HepG2 (cell line): Measurements from ENCODE around the gene PPP1R12C. TPM values are rescaled to one million over a fixed set of nuclear protein-coding genes. Genes with fewer than 3 reads are reported as not detected.

Source experiments
- ELF3 ChIP-seq: IDR thresholded peaks from 2 replicates; pipeline ENCODE4 v1.6.1; 2016; ENCODE audit warnings: missing genetic modification reagents, missing compliant biosample characterization
- FOXK1 ChIP-seq: sonication (generic); formaldehyde crosslinking; IDR thresholded peaks from 2 replicates; pipeline ENCODE4 v1.4.0; 2020; ENCODE audit warnings: low read depth, missing genetic modification reagents, borderline replicate concordance
- GTF2F1 ChIP-seq: fragments of 150-350 bp; IDR thresholded peaks from 2 replicates; pipeline ENCODE4 v1.6.1; 2014; ENCODE audit warnings: low read length
- GTF3A ChIP-seq: sonication (generic); formaldehyde crosslinking; conservative IDR thresholded peaks from 2 replicates; pipeline ENCODE4 v1.4.0; 2020; ENCODE audit warnings: mild to moderate bottlenecking, missing genetic modification reagents
- ISL2 ChIP-seq: sonication (generic); formaldehyde crosslinking; IDR thresholded peaks from 2 replicates; pipeline ENCODE4 v1.5.0; 2020; ENCODE audit warnings: missing genetic modification reagents
- KDM1A ChIP-seq: IDR thresholded peaks from 2 replicates; pipeline ENCODE4 v1.6.1; 2016; ENCODE audit warnings: missing compliant biosample characterization
- KDM5B ChIP-seq: sonication (generic); formaldehyde crosslinking; IDR thresholded peaks from 2 replicates; pipeline ENCODE4 v1.4.0; 2020; ENCODE audit warnings: missing genetic modification reagents, mild to moderate bottlenecking, borderline replicate concordance
- MTA1 ChIP-seq: sonication (generic); formaldehyde crosslinking; IDR thresholded peaks from 2 replicates; pipeline ENCODE4 v1.4.0; 2020; ENCODE audit warnings: missing genetic modification reagents, mild to moderate bottlenecking, borderline replicate concordance
- PHF21A ChIP-seq: sonication (generic); formaldehyde crosslinking; IDR thresholded peaks from 2 replicates; pipeline ENCODE4 v1.5.0; 2020; ENCODE audit warnings: mild to moderate bottlenecking, missing genetic modification reagents
- POGZ ChIP-seq: sonication (generic); formaldehyde crosslinking; IDR thresholded peaks from 2 replicates; pipeline ENCODE4 v1.4.0; 2020; ENCODE audit warnings: mild to moderate bottlenecking, missing genetic modification reagents
- SIN3A ChIP-seq: IDR thresholded peaks from 2 replicates; pipeline ENCODE4 v1.6.1; 2011; ENCODE audit warnings: low read depth, mild to moderate bottlenecking, control low read depth, low read length, borderline replicate concordance
- SRSF4 ChIP-seq: fragments of 200-400 bp; formaldehyde crosslinking; IDR thresholded peaks from one replicate; pipeline ENCODE4 v1.6.1; 2018; ENCODE audit warnings: mild to moderate bottlenecking, low read depth, low read length, moderate library complexity; ENCODE audit not compliant: poor library complexity, severe bottlenecking
- STAG1 ChIP-seq: sonication (generic); formaldehyde crosslinking; IDR thresholded peaks from 2 replicates; pipeline ENCODE4 v1.4.0; 2020; ENCODE audit warnings: missing genetic modification reagents
- TBL1XR1 ChIP-seq: fragments of 150-350 bp; IDR thresholded peaks from 2 replicates; pipeline ENCODE4 v1.6.1; 2014; ENCODE audit warnings: borderline replicate concordance, low read length; ENCODE audit not compliant: partially characterized antibody
- TMF1 ChIP-seq: sonication (generic); formaldehyde crosslinking; IDR thresholded peaks from 2 replicates; pipeline ENCODE4 v1.8.1; 2022; ENCODE audit warnings: low read depth, missing genetic modification reagents
- ZFP90 ChIP-seq: sonication (generic); formaldehyde crosslinking; IDR thresholded peaks from 2 replicates; pipeline ENCODE4 v1.8.0; 2022; ENCODE audit warnings: missing genetic modification reagents, mild to moderate bottlenecking, inconsistent platforms, borderline replicate concordance
- ZNF207 ChIP-seq: fragments of 450-650 bp; IDR thresholded peaks from 2 replicates; pipeline ENCODE4 v1.6.1; 2016; ENCODE audit warnings: antibody characterized with exemption, borderline replicate concordance
- ZNF331 ChIP-seq: sonication (generic); formaldehyde crosslinking; IDR thresholded peaks from 2 replicates; pipeline ENCODE4 v1.4.0; 2020; ENCODE audit warnings: missing genetic modification reagents
- ZNF614 ChIP-seq: IDR thresholded peaks from 2 replicates; pipeline ENCODE4 v1.6.1; 2018; ENCODE audit warnings: missing biosample characterization, missing genetic modification reagents, inconsistent platforms, borderline replicate concordance
- polyA plus RNA-seq, 8 experiments: library from polyadenylated mRNA; depleted of rRNA in 3 of 8; stranded (reverse) in 7 of 8; unstranded in 1 of 8; fragments of >200 nt; fragmentation: Illumina TruSeq in 4 of 8; extraction: Trizol in 4 of 8; gene quantifications; 2 replicates each; pipeline versions ENCODE4 v1.2.1 to v1.2.3, GENCODE V29; 2011 to 2016; ENCODE audit warnings: low read depth in 4 of 8, missing spikeins in 1 of 8, mixed read lengths in 1 of 8; ENCODE audit not compliant: insufficient read depth in 1 of 8
- total RNA-seq, 5 experiments: library from RNA; depleted of rRNA; stranded (reverse); fragments of >200 nt; fragmentation: Illumina TruSeq; extraction: Trizol; gene quantifications; 2 replicates each; pipeline ENCODE4 v1.2.3, GENCODE V29; 2016; ENCODE audit warnings: low read depth in 1 of 5
- TF ChIP-seq, protein P1 (sequence below): sonication (generic); formaldehyde crosslinking; IDR thresholded peaks from 2 replicates; pipeline ENCODE4 v1.9.0; 2021; ENCODE audit warnings: missing genetic modification reagents, borderline replicate concordance
- TF ChIP-seq, protein P2 (sequence below): sonication (generic); formaldehyde crosslinking; IDR thresholded peaks from 2 replicates; pipeline ENCODE4 v1.8.1; 2023; ENCODE audit warnings: mild to moderate bottlenecking, missing genetic modification reagents
- TF ChIP-seq, protein P3 (sequence below): sonication (generic); formaldehyde crosslinking; IDR thresholded peaks from 2 replicates; pipeline ENCODE4 v1.5.0; 2020; ENCODE audit warnings: mild to moderate bottlenecking, missing genetic modification reagents
- TF ChIP-seq, protein P4 (sequence below): sonication (generic); formaldehyde crosslinking; IDR thresholded peaks from 2 replicates; pipeline ENCODE4 v1.4.0; 2020; ENCODE audit warnings: missing genetic modification reagents, borderline replicate concordance

Gene PPP1R12C
- total and polyA plus RNA-seq, 2 of the 13 experiments (the other 11 are each of a cell fraction or from before 2014, with no cell fraction given), result 29.7 to 30.3 TPM

DNA sequence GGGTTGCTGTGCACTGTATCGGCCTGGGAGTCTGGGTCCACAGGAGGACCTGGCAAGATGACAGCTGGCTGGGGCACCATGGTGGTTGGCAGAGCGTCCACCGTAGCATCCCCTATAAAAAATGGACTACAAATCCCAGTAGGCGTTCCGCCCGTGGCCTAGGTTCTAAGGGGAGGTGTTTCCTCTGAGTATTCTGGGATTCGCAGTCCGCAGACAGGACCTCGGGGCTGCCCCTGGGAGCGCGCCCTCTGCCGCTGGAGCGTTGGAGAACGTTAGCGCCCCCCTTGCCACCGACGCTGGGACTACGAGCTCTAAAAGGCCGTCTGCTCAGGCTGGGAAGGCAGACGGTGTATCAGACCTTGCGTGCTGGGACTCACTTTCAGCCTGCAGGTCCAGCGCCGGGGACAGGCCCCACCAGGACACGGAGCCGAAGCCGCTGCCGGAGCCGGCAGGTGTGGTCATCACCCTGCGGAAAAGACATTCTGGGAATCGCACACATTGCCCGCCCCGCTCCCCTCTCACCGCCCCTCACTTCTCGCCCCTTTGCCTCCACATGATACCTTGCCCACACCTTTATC lies 48.6 kb upstream of the PPP1R12C start (continued):
- peak; percentile 71; the same call in 1 of the 2 replicates for TF ChIP-seq ZNF614 (CRISPR knock-in tag)
- no peak for TF ChIP-seq ZNF207
- peak; percentile 54; the same call in 1 of the 2 replicates for TF ChIP-seq ELF3 (CRISPR knock-in tag)
- no peak for TF ChIP-seq KDM5B
- 0 out of 2 replicates have a peak, but pooled peaks have one; percentile 21 for TF ChIP-seq MTA1 (CRISPR knock-in tag)
- TF ChIP-seq POGZ, result 0 out of 2 replicates have a peak, but pooled peaks have one; percentile 17
- TF ChIP-seq, protein P1, sequence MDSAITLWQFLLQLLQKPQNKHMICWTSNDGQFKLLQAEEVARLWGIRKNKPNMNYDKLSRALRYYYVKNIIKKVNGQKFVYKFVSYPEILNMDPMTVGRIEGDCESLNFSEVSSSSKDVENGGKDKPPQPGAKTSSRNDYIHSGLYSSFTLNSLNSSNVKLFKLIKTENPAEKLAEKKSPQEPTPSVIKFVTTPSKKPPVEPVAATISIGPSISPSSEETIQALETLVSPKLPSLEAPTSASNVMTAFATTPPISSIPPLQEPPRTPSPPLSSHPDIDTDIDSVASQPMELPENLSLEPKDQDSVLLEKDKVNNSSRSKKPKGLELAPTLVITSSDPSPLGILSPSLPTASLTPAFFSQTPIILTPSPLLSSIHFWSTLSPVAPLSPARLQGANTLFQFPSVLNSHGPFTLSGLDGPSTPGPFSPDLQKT (CRISPR knock-in tag), result 0 out of 2 replicates have a peak, but pooled peaks have one; percentile 9
- TF ChIP-seq, protein P2, sequence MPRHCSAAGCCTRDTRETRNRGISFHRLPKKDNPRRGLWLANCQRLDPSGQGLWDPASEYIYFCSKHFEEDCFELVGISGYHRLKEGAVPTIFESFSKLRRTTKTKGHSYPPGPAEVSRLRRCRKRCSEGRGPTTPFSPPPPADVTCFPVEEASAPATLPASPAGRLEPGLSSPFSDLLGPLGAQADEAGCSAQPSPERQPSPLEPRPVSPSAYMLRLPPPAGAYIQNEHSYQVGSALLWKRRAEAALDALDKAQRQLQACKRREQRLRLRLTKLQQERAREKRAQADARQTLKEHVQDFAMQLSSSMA (CRISPR knock-in tag), result no peak
- no peak for TF ChIP-seq PHF21A (CRISPR knock-in tag)
- no peak for TF ChIP-seq GTF2F1
- TF ChIP-seq STAG1 (CRISPR knock-in tag), result peak; percentile 31; the same call in 1 of the 2 replicates
- no peak for TF ChIP-seq GTF3A
- 0 out of 2 replicates have a peak, but pooled peaks have one; percentile 10 for TF ChIP-seq ISL2 (CRISPR knock-in tag)
- TF ChIP-seq SIN3A, result peak; percentile 32; the same call in 1 of the 2 replicates
- TF ChIP-seq KDM1A (CRISPR knock-in tag), result no peak
- 0 out of 2 replicates have a peak, but pooled peaks have one; percentile 38 for TF ChIP-seq ZFP90 (CRISPR knock-in tag)
- TF ChIP-seq SRSF4, result no peak
- TF ChIP-seq, protein P3, sequence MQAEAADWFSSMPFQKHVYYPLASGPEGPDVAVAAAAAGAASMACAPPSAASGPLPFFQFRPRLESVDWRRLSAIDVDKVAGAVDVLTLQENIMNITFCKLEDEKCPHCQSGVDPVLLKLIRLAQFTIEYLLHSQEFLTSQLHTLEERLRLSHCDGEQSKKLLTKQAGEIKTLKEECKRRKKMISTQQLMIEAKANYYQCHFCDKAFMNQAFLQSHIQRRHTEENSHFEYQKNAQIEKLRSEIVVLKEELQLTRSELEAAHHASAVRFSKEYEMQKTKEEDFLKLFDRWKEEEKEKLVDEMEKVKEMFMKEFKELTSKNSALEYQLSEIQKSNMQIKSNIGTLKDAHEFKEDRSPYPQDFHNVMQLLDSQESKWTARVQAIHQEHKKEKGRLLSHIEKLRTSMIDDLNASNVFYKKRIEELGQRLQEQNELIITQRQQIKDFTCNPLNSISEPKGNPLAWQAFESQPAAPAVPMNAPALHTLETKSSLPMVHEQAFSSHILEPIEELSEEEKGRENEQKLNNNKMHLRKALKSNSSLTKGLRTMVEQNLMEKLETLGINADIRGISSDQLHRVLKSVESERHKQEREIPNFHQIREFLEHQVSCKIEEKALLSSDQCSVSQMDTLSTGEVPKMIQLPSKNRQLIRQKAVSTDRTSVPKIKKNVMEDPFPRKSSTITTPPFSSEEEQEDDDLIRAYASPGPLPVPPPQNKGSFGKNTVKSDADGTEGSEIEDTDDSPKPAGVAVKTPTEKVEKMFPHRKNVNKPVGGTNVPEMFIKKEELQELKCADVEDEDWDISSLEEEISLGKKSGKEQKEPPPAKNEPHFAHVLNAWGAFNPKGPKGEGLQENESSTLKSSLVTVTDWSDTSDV (CRISPR knock-in tag), result peak; percentile 61; the same call in 1 of the 2 replicates
- TF ChIP-seq FOXK1 (CRISPR knock-in tag), result 0 out of 2 replicates have a peak, but pooled peaks have one; percentile 29
- peak; percentile 16 for TF ChIP-seq TBL1XR1
- TF ChIP-seq ZNF331 (CRISPR knock-in tag), result peak; percentile 13; the same call in 1 of the 2 replicates
- no peak for TF ChIP-seq TMF1
- TF ChIP-seq, protein P4, sequence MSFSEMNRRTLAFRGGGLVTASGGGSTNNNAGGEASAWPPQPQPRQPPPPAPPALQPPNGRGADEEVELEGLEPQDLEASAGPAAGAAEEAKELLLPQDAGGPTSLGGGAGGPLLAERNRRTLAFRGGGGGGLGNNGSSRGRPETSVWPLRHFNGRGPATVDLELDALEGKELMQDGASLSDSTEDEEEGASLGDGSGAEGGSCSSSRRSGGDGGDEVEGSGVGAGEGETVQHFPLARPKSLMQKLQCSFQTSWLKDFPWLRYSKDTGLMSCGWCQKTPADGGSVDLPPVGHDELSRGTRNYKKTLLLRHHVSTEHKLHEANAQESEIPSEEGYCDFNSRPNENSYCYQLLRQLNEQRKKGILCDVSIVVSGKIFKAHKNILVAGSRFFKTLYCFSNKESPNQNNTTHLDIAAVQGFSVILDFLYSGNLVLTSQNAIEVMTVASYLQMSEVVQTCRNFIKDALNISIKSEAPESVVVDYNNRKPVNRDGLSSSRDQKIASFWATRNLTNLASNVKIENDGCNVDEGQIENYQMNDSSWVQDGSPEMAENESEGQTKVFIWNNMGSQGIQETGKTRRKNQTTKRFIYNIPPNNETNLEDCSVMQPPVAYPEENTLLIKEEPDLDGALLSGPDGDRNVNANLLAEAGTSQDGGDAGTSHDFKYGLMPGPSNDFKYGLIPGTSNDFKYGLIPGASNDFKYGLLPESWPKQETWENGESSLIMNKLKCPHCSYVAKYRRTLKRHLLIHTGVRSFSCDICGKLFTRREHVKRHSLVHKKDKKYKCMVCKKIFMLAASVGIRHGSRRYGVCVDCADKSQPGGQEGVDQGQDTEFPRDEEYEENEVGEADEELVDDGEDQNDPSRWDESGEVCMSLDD (CRISPR knock-in tag), result no peak
